H54 (cell line): ENCODE results near the gene S1PR3.

Source experiments
- DNase-seq: peaks from one replicate; pipeline ENCODE4 v3.0.0; 2011; ENCODE audit warnings: low spot score, mixed read lengths; ENCODE audit not compliant: insufficient read length
- FAIRE-seq: peaks from 3 replicates; lab custom pipeline; 2011; peaks lifted over from hg19 to GRCh38; lab: Jason Lieb, UNC
- POLR2A ChIP-seq: IDR thresholded peaks from 2 replicates; pipeline ENCODE4 v1.6.1; 2011; ENCODE audit warnings: low read depth, mild to moderate bottlenecking, low read length

The S1PR3 gene

DNA sequence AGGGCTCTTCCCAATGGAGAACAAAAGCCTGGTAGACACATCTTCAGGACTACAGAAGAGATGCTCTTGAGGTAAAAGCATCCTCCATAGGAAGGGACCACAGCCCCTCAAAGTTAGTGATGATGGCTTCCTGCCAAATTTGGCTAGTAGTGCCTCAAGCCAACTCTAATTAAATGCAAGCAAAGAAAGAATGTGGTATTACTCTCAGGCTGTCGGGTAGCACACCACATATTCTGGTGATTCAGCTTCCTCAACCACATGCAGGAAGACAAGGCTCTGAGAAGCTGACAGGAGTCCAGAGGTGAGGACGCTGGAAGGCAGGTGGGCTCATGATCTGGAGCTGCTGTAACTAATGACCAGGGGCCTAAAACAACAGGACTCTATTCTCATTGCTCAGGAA lies 37.2 kb upstream of the S1PR3 start:
- FAIRE-seq, result no peak
- TF ChIP-seq POLR2A, result no peak
- peak; percentile 51 for DNase-seq

DNA sequence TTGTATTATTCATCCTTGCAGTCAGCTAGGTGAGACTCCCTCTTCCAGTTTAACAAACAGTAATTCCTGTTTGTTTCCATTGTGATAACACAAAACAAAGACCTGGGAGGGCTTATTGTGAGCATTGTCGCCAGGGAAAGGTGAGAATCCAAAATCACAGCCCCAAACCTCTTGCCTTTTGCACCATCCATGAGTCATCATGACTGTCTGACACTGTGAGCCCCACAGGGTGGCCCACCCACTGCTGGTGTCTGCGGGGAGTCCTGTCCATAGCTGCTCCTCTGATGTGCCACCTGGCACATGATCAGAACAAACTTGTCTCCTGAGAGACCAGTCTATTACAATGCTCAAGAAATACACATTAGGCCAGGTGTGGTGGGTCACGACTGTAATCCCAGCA lies 33.7 kb upstream of the S1PR3 start:
- FAIRE-seq (no peak), DNase-seq (no peak)
- TF ChIP-seq POLR2A, result no peak

DNA sequence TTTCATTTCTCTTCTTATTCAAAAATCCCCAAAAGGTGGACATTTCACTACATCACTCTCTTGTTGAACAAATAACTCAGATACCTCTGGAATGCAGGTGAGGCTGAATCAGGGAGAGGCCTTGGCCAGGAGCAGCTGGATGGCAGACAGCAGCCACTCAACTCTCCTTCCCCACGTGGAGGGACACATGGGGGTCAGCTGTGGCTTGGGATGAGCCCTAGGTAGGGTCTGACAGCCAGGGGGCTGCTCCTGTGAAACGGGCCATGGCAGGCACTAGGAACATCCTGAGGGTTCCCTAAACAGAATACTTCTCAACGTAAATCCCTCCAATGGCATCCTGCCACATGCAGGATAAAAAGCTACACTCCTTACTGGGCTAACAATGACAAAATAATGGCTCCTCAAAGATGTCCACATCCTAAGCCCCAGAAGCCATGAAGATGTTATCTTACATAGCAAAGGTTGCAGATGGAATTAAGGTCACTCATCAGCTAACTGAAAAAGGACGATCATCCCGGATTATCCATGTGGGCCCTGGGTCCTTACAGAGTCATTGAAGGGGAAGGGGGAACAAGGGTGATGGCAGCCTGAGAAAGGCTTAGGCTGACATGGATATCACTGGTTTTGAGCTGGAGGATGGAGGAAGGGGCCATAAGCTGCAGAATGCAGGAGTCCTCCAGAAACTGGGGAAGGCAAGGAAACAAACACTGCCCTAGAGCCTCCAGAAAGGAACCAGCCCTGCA lies 31.4 kb upstream of the S1PR3 start:
- no peak for DNase-seq
- TF ChIP-seq POLR2A, result no peak
- FAIRE-seq, result no peak

DNA sequence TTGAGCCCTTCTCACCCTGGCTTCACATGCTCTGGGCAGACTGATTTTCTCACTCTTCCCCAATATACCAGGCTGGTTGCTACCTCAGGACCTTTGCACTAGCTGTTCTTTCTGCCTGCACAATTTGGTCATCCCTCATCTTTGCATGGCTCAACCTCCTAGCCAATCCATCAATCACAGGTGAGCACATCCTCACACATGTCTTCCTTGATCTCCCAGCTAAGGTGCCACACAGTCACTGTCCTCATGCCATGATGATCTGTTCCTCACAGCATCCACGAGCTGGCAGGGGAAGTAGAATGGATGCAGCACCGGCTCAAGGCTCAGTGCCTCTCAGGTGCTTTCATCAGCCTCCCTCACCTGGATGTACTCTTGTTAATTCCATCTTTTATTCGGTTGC lies 30.6 kb upstream of the S1PR3 start:
- no peak for DNase-seq
- no peak for TF ChIP-seq POLR2A
- FAIRE-seq, result no peak

DNA sequence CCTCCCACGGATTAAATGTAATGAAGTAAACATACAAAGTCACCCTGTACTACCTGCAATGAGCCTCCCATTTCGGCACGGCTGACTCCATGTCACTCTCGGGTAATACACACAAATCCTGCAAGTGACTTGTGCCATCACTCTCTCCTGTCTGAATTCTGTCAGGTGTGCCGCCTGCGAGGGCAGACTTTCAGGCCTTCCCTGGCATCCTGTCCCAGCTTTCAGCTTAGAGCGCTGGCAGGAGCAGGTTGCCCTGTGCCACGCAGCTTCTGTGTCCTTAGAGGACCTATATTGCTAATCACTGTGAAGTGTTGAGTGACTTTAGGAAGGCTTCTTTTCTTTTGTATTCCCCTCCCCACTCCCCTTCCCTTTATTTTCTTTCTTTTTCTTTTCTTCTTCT lies 25.8 kb upstream of the S1PR3 start:
- TF ChIP-seq POLR2A, result no peak
- FAIRE-seq (no peak), DNase-seq (no peak)

DNA sequence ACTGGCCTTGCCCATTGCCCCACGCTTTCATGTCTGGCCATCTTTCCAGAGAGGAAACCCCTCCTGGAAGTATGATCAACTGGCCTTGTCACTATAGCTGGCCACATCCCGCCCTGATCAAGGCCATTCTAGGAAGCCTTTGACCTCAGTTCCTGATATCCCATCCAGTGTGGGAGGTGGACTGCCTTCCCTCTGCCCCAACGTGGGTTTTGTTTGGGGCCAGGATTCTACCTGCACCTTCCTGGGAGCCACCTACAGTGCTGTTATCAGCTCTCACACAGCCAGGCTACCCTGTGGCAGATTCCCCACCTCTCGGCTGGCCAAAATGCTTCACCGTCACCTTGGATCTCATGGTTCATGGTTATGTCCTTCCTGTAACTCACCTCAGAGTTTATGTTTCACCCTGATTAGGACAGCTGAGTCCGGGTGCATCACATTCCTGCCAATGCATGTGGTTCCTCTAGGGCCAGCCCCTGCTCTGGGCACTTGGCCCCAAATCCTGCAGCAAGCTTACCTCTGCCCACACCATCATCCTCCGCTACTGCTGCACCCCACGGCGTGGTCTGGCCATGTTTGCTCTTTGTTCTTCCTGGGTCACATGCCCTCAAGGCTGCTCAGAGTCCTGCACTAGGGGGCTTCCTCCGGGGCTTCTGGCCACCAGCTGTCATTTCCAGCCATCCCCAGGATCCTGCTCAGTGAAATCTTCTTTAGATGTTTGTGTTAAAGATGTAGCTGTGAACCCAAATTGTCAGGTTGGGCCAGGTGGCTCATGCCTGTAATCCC lies 24.2 kb upstream of the S1PR3 start:
- no peak for FAIRE-seq
- no peak for TF ChIP-seq POLR2A
- no peak for DNase-seq

DNA sequence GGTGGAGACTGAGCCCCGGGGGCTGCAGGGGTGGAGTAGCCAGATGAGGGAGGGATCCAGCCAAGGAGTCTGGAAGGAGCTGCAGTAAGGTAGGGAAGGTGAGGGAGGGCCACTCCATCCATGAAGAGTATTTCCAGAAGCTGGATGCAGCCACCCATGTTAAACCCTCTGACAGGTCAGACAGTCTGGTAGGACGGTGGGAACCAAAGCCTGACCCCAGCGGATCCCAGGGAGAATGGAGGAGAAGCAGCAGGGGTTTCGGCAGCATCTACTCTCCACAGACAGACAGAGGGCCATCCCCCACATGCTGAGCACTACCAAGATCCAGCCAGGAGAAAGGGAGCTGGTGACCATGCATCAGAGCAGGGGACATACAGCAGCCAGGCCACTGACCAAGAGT lies 22.5 kb upstream of the S1PR3 start:
- no peak for FAIRE-seq
- no peak for DNase-seq
- TF ChIP-seq POLR2A, result no peak

DNA sequence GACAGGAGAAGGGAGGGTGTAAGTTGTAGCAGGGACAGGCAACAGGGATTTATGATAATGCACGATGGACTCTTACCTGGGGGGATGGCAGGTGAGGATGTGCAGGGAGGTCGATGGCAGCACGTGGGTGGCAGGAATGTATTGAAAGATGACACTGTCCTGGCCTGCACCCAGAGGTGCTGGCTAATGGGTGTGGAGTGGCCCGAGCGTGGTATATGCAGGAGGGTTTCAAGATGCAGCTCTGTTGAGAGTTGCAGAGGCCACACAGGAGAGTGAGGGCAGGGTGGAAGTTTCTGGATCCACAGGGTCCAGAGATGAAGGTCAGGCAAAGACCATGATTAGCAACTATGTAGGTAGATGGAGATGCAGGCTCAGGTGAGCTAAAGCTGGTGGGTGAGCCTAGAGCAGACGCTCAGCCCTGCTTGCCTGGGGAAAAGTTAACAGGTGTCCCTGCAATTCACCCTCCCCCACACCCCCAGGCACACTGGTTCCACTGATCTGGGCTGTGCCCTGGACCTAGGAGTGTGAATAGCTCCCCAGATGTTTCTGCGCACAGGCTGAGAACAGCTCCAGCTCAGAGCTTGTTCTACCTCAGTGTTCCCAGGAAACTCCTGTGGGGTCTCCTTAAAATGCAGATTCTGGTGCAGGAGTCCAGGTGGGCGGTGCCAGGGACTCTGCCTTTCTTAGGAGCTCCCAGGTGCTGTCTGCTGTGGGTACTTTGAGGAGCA lies 21.5 kb upstream of the S1PR3 start:
- DNase-seq (no peak), FAIRE-seq (no peak)
- TF ChIP-seq POLR2A, result no peak

DNA sequence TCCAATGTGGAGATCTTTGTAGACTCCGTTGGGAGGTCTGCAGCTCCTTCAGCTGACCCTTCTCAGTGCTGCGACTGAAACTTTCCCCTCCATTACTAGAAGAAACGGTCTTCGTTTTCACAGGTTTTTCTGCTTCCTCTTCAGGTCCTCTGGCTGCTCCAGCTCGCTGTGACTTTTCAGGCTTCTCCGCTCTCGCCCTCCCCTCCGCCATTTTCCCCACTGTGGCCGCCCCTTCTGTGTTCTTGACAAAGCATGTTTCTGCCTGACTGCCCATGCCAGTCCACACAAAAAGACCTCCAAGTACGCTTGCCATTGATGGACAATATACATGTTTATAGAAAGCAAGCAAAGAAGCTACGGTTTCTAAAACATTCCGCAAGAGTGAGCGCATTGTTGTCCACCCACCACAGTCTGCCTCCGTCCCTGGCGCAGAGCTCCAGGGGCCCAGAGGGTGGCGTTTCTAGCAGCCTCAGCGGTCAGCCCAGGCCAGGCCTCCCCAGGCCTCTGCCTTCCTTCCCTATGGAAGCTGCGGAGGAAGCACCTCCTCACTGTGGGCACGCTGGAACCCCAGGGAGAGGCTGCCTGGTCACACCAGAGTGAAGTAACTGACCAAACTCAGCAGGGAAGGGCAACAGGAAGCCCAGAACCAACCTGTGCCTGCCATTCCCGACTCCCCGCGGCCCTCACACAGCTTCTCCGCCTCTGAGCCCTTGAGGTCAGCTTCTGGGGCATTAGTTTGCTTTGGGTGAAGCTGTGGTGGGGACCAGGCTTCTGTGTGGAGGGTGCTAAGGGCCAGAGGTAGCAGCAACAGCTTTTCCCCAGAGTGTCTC lies 19.9 kb upstream of the S1PR3 start:
- no peak for FAIRE-seq
- no peak for TF ChIP-seq POLR2A
- DNase-seq, result no peak

DNA sequence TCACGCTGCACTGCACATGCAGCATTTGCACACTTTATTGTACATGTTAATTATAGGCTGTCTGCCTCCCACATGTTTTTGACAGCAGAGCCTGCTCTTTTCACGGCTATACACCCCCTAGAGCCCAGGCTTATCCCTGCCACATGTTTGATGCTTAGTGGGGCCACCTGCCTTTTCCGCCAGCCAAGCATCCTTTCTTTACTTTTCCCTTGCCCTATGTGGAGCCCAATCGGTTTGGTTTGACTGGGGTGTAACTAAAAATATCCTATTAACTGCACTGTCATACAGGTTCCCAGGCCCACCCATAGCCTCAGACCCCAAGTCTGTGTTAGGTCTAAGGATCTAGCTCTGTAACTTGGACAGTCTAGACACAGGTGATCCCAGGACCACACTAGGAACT lies 18.9 kb upstream of the S1PR3 start:
- DNase-seq (no peak), FAIRE-seq (no peak)
- TF ChIP-seq POLR2A, result no peak

DNA sequence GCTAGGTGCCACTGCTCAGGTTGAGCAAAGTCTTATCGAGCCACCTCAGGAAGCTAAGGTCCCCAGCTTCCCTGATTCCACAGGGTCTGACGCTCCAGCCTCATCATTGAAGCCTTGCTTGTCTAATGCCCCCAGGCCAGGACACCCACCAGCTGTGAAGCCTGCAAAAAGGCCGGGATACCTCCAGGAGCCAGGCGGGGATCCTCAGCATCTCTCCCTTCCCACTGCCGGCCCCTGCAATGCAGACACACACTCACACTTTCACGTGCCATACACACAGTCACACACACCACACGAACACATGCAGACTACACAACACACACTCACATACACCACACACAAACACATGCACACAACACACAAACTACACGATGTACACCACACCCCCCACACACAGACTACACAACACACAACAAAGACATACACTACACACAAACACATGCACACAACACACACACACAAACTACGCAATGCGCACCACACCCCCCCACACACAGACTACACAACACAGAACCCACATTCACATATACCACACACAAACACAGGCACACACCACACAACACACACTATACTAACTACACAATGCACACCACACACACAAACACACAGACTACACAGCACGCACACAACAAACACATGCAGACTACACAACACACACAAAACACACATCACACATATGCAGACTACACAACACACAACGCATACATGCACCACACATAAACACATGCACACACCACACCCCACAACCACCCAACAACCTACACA lies 17.8 kb upstream of the S1PR3 start:
- FAIRE-seq, result no peak

DNA sequence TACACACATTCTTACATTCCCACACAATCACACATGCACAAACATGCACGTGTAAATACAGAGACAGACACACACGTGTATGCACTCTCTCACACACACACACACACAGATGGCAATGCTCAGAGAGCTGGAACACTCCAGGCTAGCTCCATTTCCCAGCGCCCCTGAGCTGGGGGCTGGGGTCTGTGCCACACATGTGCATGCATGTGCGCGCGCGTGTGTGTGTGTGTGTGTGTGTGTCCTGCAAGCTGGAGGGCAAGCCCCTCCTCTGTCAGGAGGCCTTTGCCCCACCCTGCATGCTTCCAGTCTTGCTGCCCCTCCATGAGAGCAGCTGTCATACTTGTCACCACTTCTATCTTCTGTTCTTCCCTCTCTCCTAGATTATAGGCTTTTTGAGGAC lies 16.6 kb upstream of the S1PR3 start:
- FAIRE-seq, result no peak
- no peak for DNase-seq
- TF ChIP-seq POLR2A, result no peak

More for the DNA sequence above, 17.8 kb upstream of the S1PR3 start:
- no peak for DNase-seq
- no peak for TF ChIP-seq POLR2A

DNA sequence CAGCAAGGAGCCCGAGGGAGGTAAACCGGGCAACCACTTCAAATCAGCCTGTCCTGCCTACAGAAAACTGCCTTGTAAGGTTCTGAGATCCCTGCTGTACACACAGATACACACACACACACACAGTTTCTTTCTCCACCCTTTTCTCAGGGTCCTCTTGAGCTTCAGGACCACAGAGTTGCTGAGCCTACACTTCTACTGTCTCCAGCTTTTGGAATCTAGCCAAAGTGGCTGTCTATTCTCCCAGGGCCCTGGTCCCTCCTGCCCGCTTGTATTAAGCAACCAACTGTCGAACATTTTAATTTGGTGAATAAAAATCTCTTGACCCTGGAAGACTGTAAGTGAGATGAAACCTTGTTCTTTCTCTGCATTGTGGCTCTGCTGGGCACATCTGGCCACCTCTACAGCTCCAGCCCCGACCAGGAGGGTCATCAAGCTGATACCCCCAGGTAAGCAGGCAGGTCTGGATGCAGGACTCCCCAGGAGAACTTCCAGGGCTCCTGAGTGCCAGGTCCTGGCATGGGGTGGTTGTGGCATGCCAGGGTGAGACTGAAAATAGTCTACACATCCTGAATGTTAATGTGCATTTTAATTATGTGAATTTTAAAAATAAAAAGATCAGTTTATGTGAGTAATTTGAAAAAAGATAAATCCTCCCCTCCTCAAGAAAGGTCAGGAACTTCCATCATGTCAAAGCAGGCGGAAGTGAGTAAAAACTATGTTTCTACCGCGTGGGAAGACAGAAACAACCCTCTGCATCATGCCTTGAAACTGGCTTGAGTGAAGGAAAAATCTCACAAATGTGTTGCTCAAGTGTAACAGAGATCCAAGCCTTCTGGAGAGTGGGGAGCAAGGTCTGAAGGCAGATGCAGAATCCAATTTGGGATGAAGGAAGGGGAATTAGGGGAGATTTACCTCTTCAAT lies 15.0 kb upstream of the S1PR3 start:
- no peak for DNase-seq
- TF ChIP-seq POLR2A, result no peak
- no peak for FAIRE-seq
